ENCODE results near the gene FERMT1. TPM values are rescaled to one million over a fixed set of nuclear protein-coding genes. Genes with fewer than 3 reads are reported as not detected.

FERMT1 gene
- total and polyA plus RNA-seq, 2 experiments from 2014 or later, result 16.2 to 18.3 TPM

GRCh38 chr20:6039766-6040165, 83.1 kb downstream of the FERMT1 start:
- Histone ChIP-seq H3K27ac (ENCODE audit: low read depth) (no peak overlapping the region), H3K4me1 (ENCODE audit: insufficient read depth) (peaks cover 7% of the 10 kb centered on the region), H3K4me3 (no peak overlapping the region), H3K36me3 (ENCODE audit: insufficient read depth) (peaks cover 11% of the 10 kb centered on the region), H3F3A (replicated peaks; ENCODE audit: low read depth) (no peaks in the 10 kb centered on the region), H3K79me2 (replicated peaks; ENCODE audit: insufficient read depth) (no peaks in the 10 kb centered on the region), H4K20me1 (replicated peaks; ENCODE audit: insufficient read depth) (peaks cover 15% of the 10 kb centered on the region), H3K9me2 (ENCODE audit: insufficient read depth) (peaks cover 3% of the 10 kb centered on the region), H3K4me2 (no peak overlapping the region), H3K27me3 (ENCODE audit: insufficient read depth) (no peaks in the 10 kb centered on the region), H2AFZ (no peak overlapping the region)
- DNase-seq (ENCODE audit: low spot score) (no peak), ATAC-seq (no peak)
- Mint-ChIP-seq H3K9me3 (no peaks in the 10 kb centered on the region), H3K27me3 (ENCODE audit: insufficient read depth, low read depth, poor library complexity) (peaks cover 15% of the 10 kb centered on the region), H3K4me1 (peaks cover 5% of the 10 kb centered on the region; the same call in 1 of the 3 replicates), H3K27ac (no peak overlapping the region), H3K4me3 (no peak overlapping the region), H3K36me3 (ENCODE audit: low read depth) (peaks cover 36% of the 10 kb centered on the region)
- TF ChIP-seq ZNF462 (CRISPR knock-in tag; IDR thresholded peaks at IDR 0.05) (no peak), EZH2 (IDR thresholded peaks at IDR 0.05; ENCODE audit: low read depth, unreplicated experiment) (no peak), CREB1 (CRISPR knock-in tag; IDR thresholded peaks at IDR 0.05; ENCODE audit: low read depth) (no peak), ZNF114 (CRISPR knock-in tag; IDR thresholded peaks at IDR 0.05) (no peak), ETS1 (IDR thresholded peaks at IDR 0.05) (no peak), CTCF (conservative IDR thresholded peaks at IDR 0.05; ENCODE audit: low read depth in 2 of 2) (no peak), STAT1 (IDR thresholded peaks at IDR 0.05; ENCODE audit: unreplicated experiment) (no peak), REST (IDR thresholded peaks at IDR 0.05; ENCODE audit: unreplicated experiment) (no peak), POLR2AphosphoS5 (IDR thresholded peaks at IDR 0.05; ENCODE audit: low read depth) (no peak), EZH2phosphoT487 (IDR thresholded peaks at IDR 0.05; ENCODE audit: unreplicated experiment) (no peak), ZNF331 (CRISPR knock-in tag; IDR thresholded peaks at IDR 0.05; ENCODE audit: low read depth) (no peak), NANOG (IDR thresholded peaks at IDR 0.05; ENCODE audit: borderline replicate concordance) (no peak), JUNB (IDR thresholded peaks at IDR 0.05; ENCODE audit: unreplicated experiment) (no peak)

Measured in GM23338 (cell line).